GM19023 (cell line): ENCODE results near the gene CARD11.
"Not testable (repeated sequence)": the region's sequence is repeated elsewhere in the genome, so short reads cannot be mapped to it uniquely, and the experiment has no call there.

Experiments
- ATAC-seq: cut with Tn5 transposase; IDR thresholded peaks from one replicate; pipeline ENCODE4 v1.9.1; 2021; ENCODE audit warnings: mild to moderate bottlenecking, moderate library complexity; ENCODE audit not compliant: unreplicated experiment

The CARD11 gene

GRCh38 chr7:2966466-2967078, 77.1 kb downstream of the CARD11 start:
- ATAC-seq: no peak

- ATAC-seq: no peak
Measured at GRCh38 chr7:2965745-2966270, 77.9 kb downstream of the CARD11 start.

GRCh38 chr7:2965301-2965700, 78.4 kb downstream of the CARD11 start:
- no peak for ATAC-seq

GRCh38 chr7:2964208-2964607, 79.5 kb downstream of the CARD11 start:
- no peak for ATAC-seq

GRCh38 chr7:2962865-2963264, 80.8 kb downstream of the CARD11 start:
- ATAC-seq: no peak

- ATAC-seq: no peak
Measured at GRCh38 chr7:2959828-2960599, 83.7 kb downstream of the CARD11 start.

GRCh38 chr7:2959103-2959680, 84.5 kb downstream of the CARD11 start:
- ATAC-seq: no peak

GRCh38 chr7:2958416-2959102, 85.1 kb downstream of the CARD11 start:
- ATAC-seq: no peak

GRCh38 chr7:2957369-2957727, 86.3 kb downstream of the CARD11 start:
- not testable (repeated sequence) for ATAC-seq

GRCh38 chr7:2956526-2957368, 86.9 kb downstream of the CARD11 start:
- no peak for ATAC-seq

- no peak for ATAC-seq
Measured at GRCh38 chr7:2956076-2956475, 87.6 kb downstream of the CARD11 start.

GRCh38 chr7:2955269-2955668, 88.4 kb downstream of the CARD11 start:
- no peak for ATAC-seq

- no peak for ATAC-seq
Measured at GRCh38 chr7:2954433-2954853, 89.2 kb downstream of the CARD11 start.

GRCh38 chr7:2953588-2954407, 89.9 kb downstream of the CARD11 start:
- ATAC-seq: no peak

GRCh38 chr7:2953099-2953498, 90.6 kb downstream of the CARD11 start:
- ATAC-seq: no peak

GRCh38 chr7:2952316-2952715, 91.4 kb downstream of the CARD11 start:
- no peak for ATAC-seq

- no peak for ATAC-seq
Measured at GRCh38 chr7:2950578-2950977, 93.1 kb downstream of the CARD11 start.

- no peak for ATAC-seq
Measured at GRCh38 chr7:2948749-2949148, 94.9 kb downstream of the CARD11 start.

- ATAC-seq: no peak
Measured at GRCh38 chr7:2947058-2947780, 96.4 kb downstream of the CARD11 start.
